SK-N-MC (cell line): Measurements from ENCODE around the gene HOTAIR.

Experiments
- EZH2 ChIP-seq: fragments of 200-600 bp; sonication (generic); IDR thresholded peaks from one replicate; pipeline ENCODE4 v1.6.1; 2017; ENCODE audit warnings: antibody characterized with exemption
- FOXP2 ChIP-seq: optimal IDR thresholded peaks from 2 replicates; pipeline ENCODE3; 2011; ENCODE audit warnings: mild to moderate bottlenecking, moderate library complexity; ENCODE audit not compliant: insufficient read depth; ENCODE audit errors: extremely low read length, control extremely low read depth
- POLR2AphosphoS5 ChIP-seq: IDR thresholded peaks from 2 replicates; pipeline ENCODE4 v1.6.1; 2012; ENCODE audit warnings: mild to moderate bottlenecking, low read depth, low read length, borderline replicate concordance

DNA sequence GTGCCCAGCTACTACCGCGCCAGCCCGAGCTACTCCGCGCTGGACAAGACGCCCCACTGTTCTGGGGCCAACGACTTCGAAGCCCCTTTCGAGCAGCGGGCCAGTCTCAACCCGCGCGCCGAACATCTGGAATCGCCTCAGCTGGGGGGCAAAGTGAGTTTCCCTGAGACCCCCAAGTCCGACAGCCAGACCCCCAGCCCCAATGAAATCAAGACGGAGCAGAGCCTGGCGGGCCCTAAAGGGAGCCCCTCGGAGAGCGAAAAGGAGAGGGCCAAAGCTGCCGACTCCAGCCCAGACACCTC, 10.9 kb upstream of the HOTAIR start:
- TF ChIP-seq EZH2 (no peak), POLR2AphosphoS5 (no peak), FOXP2 (no peak)
